ENCODE measurements around the gene PTP4A2.
"Not testable (repeated sequence)": the region's sequence is repeated elsewhere in the genome, so short reads cannot be mapped to it uniquely, and the experiment has no call there.

Gene PTP4A2

DNA sequence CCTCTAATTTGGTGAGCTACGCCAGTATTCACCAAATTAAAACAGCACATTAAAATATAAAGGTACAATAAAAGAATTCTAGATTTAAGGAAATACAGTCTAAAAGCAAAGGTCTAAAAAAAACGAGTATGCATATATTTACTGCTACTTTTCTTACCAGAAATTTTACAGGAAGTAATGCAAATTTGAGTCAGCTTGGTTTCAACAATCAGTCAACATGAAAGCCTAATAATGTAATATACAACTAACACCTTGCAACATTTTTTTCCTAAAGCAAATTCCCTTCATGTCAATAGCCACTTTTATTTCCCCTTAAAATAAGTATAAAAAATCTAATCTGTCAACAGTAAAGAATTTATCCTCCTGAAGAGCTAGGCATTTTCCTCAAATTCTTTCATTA, 11.9 kb downstream of the PTP4A2 start:
- DNase-seq, result no peak

- not testable (repeated sequence) for DNase-seq
Observed at GRCh38 chr1:31925824-31926223, 12.3 kb downstream of the PTP4A2 start.

GRCh38 chr1:31924839-31925238, 13.3 kb downstream of the PTP4A2 start:
- DNase-seq, result no peak

GRCh38 chr1:31923901-31924535, 14.2 kb downstream of the PTP4A2 start:
- peak in 10 of 58 donors; percentile 8 to 70 (median 20) for DNase-seq

DNA sequence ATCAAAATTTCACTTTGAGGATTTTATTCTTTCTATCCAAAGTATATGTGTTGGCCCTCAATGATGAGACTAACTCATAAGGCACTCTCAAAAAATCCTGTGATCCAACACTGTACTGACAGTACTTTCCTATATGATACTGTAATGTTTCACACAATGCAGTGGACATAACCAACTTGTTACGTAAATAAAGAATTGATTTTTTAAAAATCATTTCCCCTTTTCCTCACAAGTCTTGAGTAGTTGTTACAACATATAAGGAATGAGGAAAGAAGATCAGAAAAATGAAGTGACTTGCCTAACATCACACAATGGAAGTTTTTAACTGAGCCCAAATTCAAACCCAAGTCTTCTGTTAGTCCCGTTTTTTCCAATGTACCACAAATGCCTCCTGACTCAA, 17.2 kb downstream of the PTP4A2 start:
- no peak for DNase-seq

DNA sequence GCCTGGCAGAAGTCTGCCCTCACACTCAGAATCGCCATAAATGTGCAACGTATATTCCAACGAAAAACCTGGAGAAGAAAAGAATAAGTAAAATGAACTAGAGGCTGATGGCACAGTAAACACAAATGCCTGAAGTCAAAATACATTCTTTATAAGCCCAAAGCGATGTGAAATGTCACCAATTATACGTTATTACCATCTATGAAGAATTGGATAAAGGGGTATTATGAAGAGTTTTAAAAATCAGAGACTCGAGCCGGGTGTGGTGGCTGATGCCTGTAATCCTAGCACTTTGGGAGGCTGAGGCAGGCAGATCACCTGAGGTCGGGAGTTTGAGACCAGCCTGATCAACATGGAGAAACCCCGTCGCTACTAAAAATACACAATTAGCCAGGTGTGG, 18.6 kb downstream of the PTP4A2 start:
- no peak for DNase-seq

- no peak for DNase-seq
Observed at GRCh38 chr1:31915438-31915837, 22.7 kb downstream of the PTP4A2 start.

- DNase-seq, result no peak
Observed at GRCh38 chr1:31913968-31914367, 24.2 kb downstream of the PTP4A2 start.

- DNase-seq, result no peak
Observed at GRCh38 chr1:31912839-31913239, 25.3 kb downstream of the PTP4A2 start.

- no peak for DNase-seq
Observed at GRCh38 chr1:31911994-31912780, 26.0 kb downstream of the PTP4A2 start.

DNA sequence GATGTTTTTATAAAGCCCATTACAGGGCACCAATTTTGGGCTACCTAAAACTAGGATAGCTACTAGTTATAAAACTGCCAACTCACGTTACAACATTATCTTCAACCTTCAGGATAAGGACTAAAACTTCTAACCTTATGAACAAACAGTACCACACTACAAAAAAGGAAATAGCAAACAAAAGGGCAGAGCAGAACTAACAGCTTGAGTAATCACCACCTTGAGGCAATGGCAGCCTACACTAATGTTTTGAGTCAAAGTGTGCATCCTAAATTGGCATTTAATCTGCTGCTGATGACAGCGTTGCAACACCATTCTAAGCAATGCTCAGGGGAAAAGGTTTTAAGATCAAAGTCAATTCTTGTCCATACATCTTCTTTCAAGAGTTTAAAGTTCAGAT, 27.2 kb downstream of the PTP4A2 start:
- no peak for DNase-seq

GRCh38 chr1:31909691-31910090, 28.5 kb downstream of the PTP4A2 start:
- DNase-seq, result no peak

GRCh38 chr1:31906557-31906956, 31.6 kb downstream of the PTP4A2 start:
- no peak for DNase-seq

DNA sequence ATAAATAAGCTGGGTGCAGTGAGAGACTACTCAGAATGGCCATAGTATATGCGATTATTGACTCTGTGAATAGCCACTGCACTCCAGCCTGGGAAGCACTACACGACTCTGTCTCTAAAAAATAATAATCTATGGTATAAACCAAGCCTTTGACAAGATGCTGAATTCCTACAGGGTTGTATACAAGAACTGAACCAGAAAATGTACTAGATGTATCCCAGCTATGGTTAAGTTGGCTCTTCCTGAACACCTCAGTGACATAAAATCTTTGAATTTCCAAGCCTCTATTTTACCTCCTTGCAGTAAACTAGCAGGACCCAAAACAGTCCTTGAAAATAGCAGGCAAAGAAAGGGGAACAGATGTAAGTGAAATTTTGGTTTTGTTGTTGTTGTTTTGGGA, 32.5 kb downstream of the PTP4A2 start:
- DNase-seq, result no peak

DNA sequence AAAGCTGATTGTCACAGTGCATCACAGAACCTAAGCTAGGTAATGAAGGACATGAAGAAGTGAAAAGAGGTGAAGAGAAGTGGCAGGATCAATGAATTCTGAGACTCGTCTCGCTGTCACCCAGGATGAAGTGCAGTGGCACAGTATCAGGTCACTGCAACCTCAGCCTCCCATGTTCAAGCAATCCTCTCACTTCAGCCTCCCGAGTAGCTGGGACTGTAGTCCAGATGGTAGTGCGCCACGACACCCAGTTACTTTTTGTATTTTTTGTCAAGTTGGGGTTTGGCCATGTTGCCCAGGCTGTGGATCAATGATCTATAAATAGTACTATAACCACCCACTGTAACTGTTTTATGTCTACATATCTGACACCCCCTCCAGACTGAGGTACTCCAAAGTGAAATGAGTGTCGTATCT, 33.1 kb downstream of the PTP4A2 start:
- no peak for DNase-seq

- DNase-seq, result no peak
Observed at GRCh38 chr1:31904339-31905092, 33.7 kb downstream of the PTP4A2 start.

- DNase-seq, result no peak
Observed at GRCh38 chr1:31902510-31902860, 35.7 kb downstream of the PTP4A2 start.

DNA sequence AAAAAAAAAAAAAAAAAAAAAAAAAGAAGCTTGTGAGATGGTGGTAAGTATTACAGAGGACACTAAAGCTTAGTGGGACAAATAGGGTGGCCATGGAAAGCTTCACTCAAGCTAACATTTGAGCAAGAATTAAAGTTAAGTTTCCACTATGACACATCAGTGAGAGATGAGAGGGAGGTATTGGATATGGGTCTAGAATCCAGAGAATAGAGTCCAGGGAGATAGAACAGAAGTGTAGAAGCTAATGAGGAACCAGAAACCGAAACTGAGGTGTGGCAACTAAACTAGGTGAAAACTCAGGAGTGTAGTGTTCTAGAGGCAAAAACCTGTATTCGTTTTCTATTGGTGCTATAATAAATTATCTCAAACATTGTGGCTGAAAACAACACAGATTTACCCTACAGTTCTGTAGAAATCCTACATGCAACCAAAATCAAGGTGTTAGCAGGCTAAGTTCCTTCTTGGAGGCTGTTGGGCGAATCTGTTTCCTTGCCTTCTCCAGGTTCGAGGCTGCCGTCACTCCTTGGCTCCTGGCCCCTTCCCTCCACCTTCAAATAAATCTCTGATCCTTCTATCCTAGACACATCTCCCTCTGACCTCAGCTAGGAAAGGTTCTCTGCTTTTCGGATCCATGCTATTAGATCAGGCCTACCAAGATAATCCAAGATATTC, 36.2 kb downstream of the PTP4A2 start:
- DNase-seq, result no peak

DNA sequence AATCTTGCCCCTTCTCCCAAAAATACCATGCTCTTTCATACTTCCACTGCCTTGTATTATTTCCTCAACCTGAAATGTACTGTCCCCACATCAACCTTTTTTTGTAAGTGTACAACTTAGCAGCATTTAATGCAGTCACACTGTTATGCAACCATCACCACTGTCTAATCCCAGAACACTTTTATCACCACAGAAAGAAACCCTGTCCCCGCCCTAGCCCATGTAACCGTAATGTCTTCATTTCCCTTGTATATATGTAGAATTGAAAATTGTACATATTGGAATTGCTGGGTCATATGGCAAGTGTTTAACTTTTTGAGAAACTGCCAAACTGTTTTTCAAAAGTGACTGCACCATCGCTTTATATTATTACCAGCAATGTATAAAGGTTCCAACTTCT, 37.4 kb downstream of the PTP4A2 start:
- no peak for DNase-seq

- no peak for DNase-seq
Observed at GRCh38 chr1:31897526-31898100, 40.6 kb downstream of the PTP4A2 start.

- DNase-seq, result not testable (repeated sequence)
Observed at GRCh38 chr1:31895474-31896198, 42.5 kb downstream of the PTP4A2 start.
